ENCODE data around the gene SELENON.

DNA sequence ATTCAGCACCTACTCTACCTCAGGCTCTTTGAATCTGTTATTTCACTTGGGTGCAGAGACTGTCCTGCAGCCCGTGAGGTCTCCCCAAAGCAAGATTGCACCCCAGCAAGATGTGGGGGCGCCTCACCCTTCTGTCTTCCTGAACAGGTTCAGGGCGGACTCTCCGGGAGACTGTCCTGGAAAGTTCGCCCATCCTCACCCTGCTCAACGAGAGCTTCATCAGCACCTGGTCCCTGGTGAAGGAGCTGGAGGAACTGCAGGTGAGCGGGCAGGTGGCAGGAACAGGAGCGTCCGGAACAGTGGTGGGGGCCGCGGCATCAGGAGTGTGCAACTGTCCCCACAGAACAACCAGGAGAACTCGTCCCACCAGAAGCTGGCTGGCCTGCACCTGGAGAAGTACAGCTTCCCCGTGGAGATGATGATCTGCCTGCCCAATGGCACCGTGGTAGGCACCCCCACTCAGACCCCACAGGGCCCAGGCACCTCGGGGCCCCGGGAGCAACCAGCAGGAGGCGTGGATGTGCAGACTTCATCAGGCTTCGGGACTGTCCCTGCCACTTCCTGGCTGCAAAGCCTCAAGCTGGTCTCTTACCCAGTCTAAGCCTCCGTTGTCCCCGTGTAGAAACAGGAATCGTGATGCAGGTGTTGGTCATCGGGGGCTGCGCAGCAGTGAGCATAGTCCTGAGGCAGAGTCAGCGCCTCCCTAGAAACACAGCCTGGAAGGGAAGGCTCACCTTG is 13.9 kb downstream of the SELENON start:
- TF ChIP-seq POLR2A (IDR thresholded peaks at IDR 0.05), result no peak
- no peak for TF ChIP-seq CTCF (IDR thresholded peaks at IDR 0.05 in 4 of 5, conservative IDR thresholded peaks at IDR 0.05 in 1 of 5)

All from gastrocnemius medialis (tissue), 4 donors.